H1 (cell line): ENCODE data around the gene GADL1. TPM values are rescaled to one million over a fixed set of nuclear protein-coding genes. Genes with fewer than 3 reads are reported as not detected.

Experiments
- CTCF ChIA-PET: fragments of 300-600 bp; sonication (Branson Sonifier 250); formaldehyde crosslinking; loops from one replicate; lab custom pipeline; 2021; ENCODE audit not compliant: partially characterized antibody; lab: Charles Lee
- POLR2A ChIA-PET: fragments of 300-600 bp; sonication (Branson Sonifier 250); formaldehyde crosslinking; loops from one replicate; lab custom pipeline; 2021; ENCODE audit warnings: inconsistent platforms; ENCODE audit not compliant: partially characterized antibody; lab: Charles Lee
- DNase-seq, 2 experiments: peaks; one replicate each; pipeline versions ENCODE4 v3.0.0 to v3.0.0-alpha.2; 2010 to 2022; ENCODE audit warnings: low spot score in 2 of 2, low read depth in 1 of 2, mixed read lengths in 1 of 2
- FAIRE-seq: peaks from 2 replicates; lab custom pipeline; 2011; peaks lifted over from hg19 to GRCh38; lab: Jason Lieb, UNC
- H2AFZ ChIP-seq: 2 replicates; pipeline ENCODE4 v1.8.1; 2012; ENCODE audit warnings: low read length, inconsistent platforms
- H2AK5ac ChIP-seq: 2 replicates; pipeline ENCODE4 v1.6.1; 2013; ENCODE audit warnings: low read depth, low read length
- H2BK120ac ChIP-seq: replicated peaks from 2 replicates; pipeline ENCODE3; 2013; ENCODE audit warnings: low read depth, low read length, inconsistent platforms
- H2BK12ac ChIP-seq: 2 replicates; pipeline ENCODE4 v1.6.1; 2013; ENCODE audit warnings: low read depth, low read length
- H2BK15ac ChIP-seq: 2 replicates; pipeline ENCODE4 v1.6.1; 2013; ENCODE audit warnings: low read length
- H2BK20ac ChIP-seq: 2 replicates; pipeline ENCODE4 v1.6.1; 2013; ENCODE audit warnings: low read length
- H2BK5ac ChIP-seq: 2 replicates; pipeline ENCODE4 v1.6.1; 2013; ENCODE audit warnings: low read depth, low read length
- H3K14ac ChIP-seq: 2 replicates; pipeline ENCODE4 v1.6.1; 2013; ENCODE audit warnings: inconsistent platforms; ENCODE audit not compliant: insufficient read length
- H3K18ac ChIP-seq: 2 replicates; pipeline ENCODE4 v1.6.1; 2013; ENCODE audit warnings: low read length; ENCODE audit errors: extremely low read depth
- H3K23ac ChIP-seq: 2 replicates; pipeline ENCODE4 v1.6.1; 2013; ENCODE audit warnings: inconsistent platforms; ENCODE audit not compliant: insufficient read length
- H3K23me2 ChIP-seq: 2 replicates; pipeline ENCODE4 v1.6.1; 2013; ENCODE audit warnings: low read depth, low read length
- H3K27ac ChIP-seq: 2 replicates; pipeline ENCODE4 v1.6.1; 2011; ENCODE audit warnings: low read depth, low read length, inconsistent platforms
- H3K27me3 ChIP-seq, 4 experiments: replicated peaks in 1 of 4; 1 replicate in 1 of 4; 2 replicates in 3 of 4; pipeline versions ENCODE4 v1.6.1 to v1.8.1; 2011 to 2013; ENCODE audit warnings: low read length in 3 of 4, mild to moderate bottlenecking in 3 of 4, inconsistent platforms in 2 of 4, mixed read lengths in 2 of 4, moderate library complexity in 1 of 4; ENCODE audit not compliant: control insufficient read depth in 3 of 4, insufficient read depth in 3 of 4; ENCODE audit errors: extremely low read depth in 1 of 4
- H3K36me3 ChIP-seq, 4 experiments: 2 replicates each; pipeline versions ENCODE4 v1.6.1 to v1.8.1; 2011 to 2013; ENCODE audit warnings: mild to moderate bottlenecking in 4 of 4, low read length in 3 of 4, moderate library complexity in 2 of 4, control low read depth in 1 of 4, inconsistent platforms in 1 of 4; ENCODE audit not compliant: insufficient read depth in 4 of 4, control insufficient read depth in 2 of 4
- H3K4ac ChIP-seq: replicated peaks from 2 replicates; pipeline ENCODE3; 2013; ENCODE audit warnings: low read length, low read depth, mixed read lengths, inconsistent platforms; ENCODE audit not compliant: insufficient read length
- H3K4me1 ChIP-seq, 4 experiments: replicated peaks in 1 of 4; 1 replicate in 1 of 4; 2 replicates in 3 of 4; pipeline versions ENCODE4 v1.6.1 to v1.8.1; 2011 to 2013; ENCODE audit warnings: low read length in 3 of 4, inconsistent platforms in 2 of 4, mixed read lengths in 1 of 4; ENCODE audit not compliant: insufficient read depth in 4 of 4, control insufficient read depth in 3 of 4
- H3K4me2 ChIP-seq, 2 experiments: 2 replicates each; pipeline versions ENCODE4 v1.6.1 to v1.8.1; 2011 to 2013; ENCODE audit warnings: low read depth in 2 of 2, low read length in 2 of 2, control low read depth in 1 of 2, inconsistent platforms in 1 of 2, mild to moderate bottlenecking in 1 of 2; ENCODE audit not compliant: insufficient read depth in 1 of 2
- H3K4me3 ChIP-seq, 4 experiments: fragments of 200-600, 300-600 bp in 1 of 4; sonication (generic), shearing (Covaris generic), sonication (Bioruptor Twin) in 1 of 4; 2 replicates each; pipeline versions ENCODE4 v1.5.1 to v1.8.1; 2011 to 2016; ENCODE audit warnings: low read length in 4 of 4, low read depth in 3 of 4, control low read depth in 2 of 4, inconsistent platforms in 2 of 4, mild to moderate bottlenecking in 2 of 4, mixed read lengths in 1 of 4, moderate library complexity in 1 of 4; ENCODE audit not compliant: insufficient read depth in 2 of 4; ENCODE audit errors: extremely low read depth in 1 of 4
- H3K56ac ChIP-seq: replicated peaks from 2 replicates; pipeline ENCODE3; 2013; ENCODE audit warnings: low read depth, mild to moderate bottlenecking, mixed read lengths, low read length, inconsistent platforms; ENCODE audit not compliant: insufficient read length
- H3K79me1 ChIP-seq: 2 replicates; pipeline ENCODE4 v1.6.1; 2013; ENCODE audit warnings: low read depth, low read length, control low read depth
- H3K79me2 ChIP-seq, 2 experiments: 2 replicates each; pipeline versions ENCODE4 v1.6.1 to v1.8.1; 2012 to 2013; ENCODE audit warnings: low read length in 2 of 2, mild to moderate bottlenecking in 2 of 2, inconsistent platforms in 1 of 2; ENCODE audit not compliant: insufficient read depth in 2 of 2, control insufficient read depth in 1 of 2
- H3K9ac ChIP-seq, 4 experiments: replicated peaks in 1 of 4; 1 replicate in 1 of 4; 2 replicates in 3 of 4; pipeline versions ENCODE4 v1.6.1 to v1.8.1; 2011 to 2013; ENCODE audit warnings: low read depth in 3 of 4, low read length in 3 of 4, control low read depth in 2 of 4, mild to moderate bottlenecking in 2 of 4, moderate library complexity in 2 of 4, inconsistent platforms in 1 of 4; ENCODE audit errors: extremely low read depth in 1 of 4
- H3K9me3 ChIP-seq, 2 experiments: 2 replicates each; pipeline versions ENCODE4 v1.6.1 to v1.8.1; 2012 to 2013; ENCODE audit warnings: mild to moderate bottlenecking in 2 of 2, moderate library complexity in 2 of 2, control low read depth in 1 of 2, inconsistent platforms in 1 of 2, low read depth in 1 of 2, low read length in 1 of 2, mixed read lengths in 1 of 2; ENCODE audit not compliant: insufficient read depth in 2 of 2
- H4K20me1 ChIP-seq, 2 experiments: replicated peaks in 1 of 2; 2 replicates each; pipeline versions ENCODE3 to v1.8.1; 2011 to 2013; ENCODE audit warnings: inconsistent platforms in 2 of 2, low read length in 2 of 2, mild to moderate bottlenecking in 1 of 2; ENCODE audit not compliant: insufficient read depth in 2 of 2, control insufficient read depth in 1 of 2
- H4K5ac ChIP-seq: 2 replicates; pipeline ENCODE4 v1.6.1; 2013; ENCODE audit warnings: low read length, low read depth, mixed read lengths, inconsistent platforms; ENCODE audit not compliant: insufficient read length
- H4K8ac ChIP-seq: 2 replicates; pipeline ENCODE4 v1.8.0; 2013; ENCODE audit warnings: mild to moderate bottlenecking, moderate library complexity, low read length, inconsistent platforms; ENCODE audit not compliant: insufficient read depth; ENCODE audit errors: extremely low read depth
- H4K91ac ChIP-seq: replicated peaks from 2 replicates; pipeline ENCODE3; 2013; ENCODE audit warnings: low read length, mixed read lengths, inconsistent platforms; ENCODE audit not compliant: insufficient read length
- CHD2 ChIP-seq: IDR thresholded peaks from 2 replicates; pipeline ENCODE4 v1.6.1; 2012; ENCODE audit warnings: low read length, improper control_type of control experiment
- MAX ChIP-seq: IDR thresholded peaks from 2 replicates; pipeline ENCODE4 v1.6.1; 2012; ENCODE audit warnings: inconsistent platforms
- NANOG ChIP-seq: IDR thresholded peaks from 2 replicates; pipeline ENCODE4 v1.6.1; 2011; ENCODE audit warnings: low read length, low read depth, mild to moderate bottlenecking, inconsistent platforms; ENCODE audit not compliant: insufficient read depth, poor library complexity, severe bottlenecking
- TBP ChIP-seq: IDR thresholded peaks from 2 replicates; pipeline ENCODE4 v1.6.1; 2011; ENCODE audit warnings: low read depth, low read length, improper control_type of control experiment
- WGBS, 2 experiments: shearing (Covaris generic) in 1 of 2; methylation state at CpG; one replicate each; pipeline versions ENCODE4 v1.1.6 to v1.1.7; 2013 to 2015; ENCODE audit warnings: low lambda C conversion rate in 2 of 2, mixed read lengths in 2 of 2, inconsistent platforms in 1 of 2, low coverage in 1 of 2, missing lambda C conversion rate in 1 of 2; ENCODE audit not compliant: insufficient replicate concordance in 2 of 2, insufficient coverage in 1 of 2, insufficient read length in 1 of 2; ENCODE audit errors: extremely low coverage in 1 of 2, missing lambda C conversion rate in 1 of 2; 5-methylcytosine and 5-hydroxymethylcytosine counted together
- polyA plus RNA-seq, 7 experiments: library from polyadenylated mRNA; depleted of rRNA in 3 of 7; stranded (reverse) in 5 of 7; unstranded in 2 of 7; fragments of >200 nt in 5 of 7; fragments of 200-250 nt in 2 of 7; gene quantifications; 1 replicate in 5 of 7; 2 replicates in 1 of 7; 4 replicates in 1 of 7; pipeline versions ENCODE4 v1.2.1 to v1.2.3, GENCODE V29; 2011 to 2013; ENCODE audit warnings: missing spikeins in 2 of 7, mixed read lengths in 2 of 7
- total RNA-seq: library from RNA; stranded (reverse); fragmentation: NEBNext Ultra II Directional; extraction: Animal tissue kit (Norgen Biotek cat#: 25700); gene quantifications from 2 replicates; pipeline ENCODE4 v1.2.1, GENCODE V29; 2021

GADL1 gene
- total and polyA plus RNA-seq, 2 of the 8 experiments (the other 6 are each of a cell fraction or from before 2014, with no cell fraction given): 0.03 to 0.30 TPM

GRCh38 chr3:30738605-30739004 lies 155.9 kb downstream of the GADL1 start:
- peaks cover 0 to 11% (median 4%) of the 10 kb centered on the region in 4 experiments; a peak in 4 of 7 replicates for H3K4me1 ChIP-seq
- no peak overlapping the region for H3K9ac ChIP-seq
- H3K36me3 ChIP-seq: no peaks in the 10 kb centered on the region
- no peak overlapping the region for H3K4me3 ChIP-seq
- no peak overlapping the region for H3K56ac ChIP-seq
- no peak overlapping the region for H2BK20ac ChIP-seq
- no peak overlapping the region for H4K5ac ChIP-seq
- no peak overlapping the region for H2AK5ac ChIP-seq
- no peak overlapping the region for H2BK15ac ChIP-seq
- H3K4me2 ChIP-seq: no peak overlapping the region
- TF ChIP-seq CHD2 (no peak), TBP (no peak), NANOG (no peak), MAX (no peak)
- TF ChIP-seq, all 59 proteins: peak for 0
- no peak overlapping the region for H2BK5ac ChIP-seq
- no peak overlapping the region for H4K91ac ChIP-seq
- ChIA-PET CTCF (interaction anchor here (1.2 to 2.4 kb wide), 3 partner anchors 9 to 696 kb away, joined by 3 to 9 read pairs (median 7); no protein-coding TSS in a partner anchor), POLR2A (no interaction called here)
- no peaks in the 10 kb centered on the region for H3K79me1 ChIP-seq
- H3K79me2 ChIP-seq: no peaks in the 10 kb centered on the region
- no peak overlapping the region for H2AFZ ChIP-seq
- no peak overlapping the region for H3K14ac ChIP-seq
- H2BK120ac ChIP-seq: no peak overlapping the region
- no peaks in the 10 kb centered on the region for H3K27me3 ChIP-seq
- no peaks in the 10 kb centered on the region for H3K9me3 ChIP-seq
- H3K4ac ChIP-seq: no peak overlapping the region
- 100% methylated on average over 3 of the region's 3 CpGs; no CpG with 5 or more reads in 1 of the 2 experiments for WGBS, 2 experiments
- H3K23ac ChIP-seq: no peak overlapping the region
- H4K20me1 ChIP-seq: no peaks in the 10 kb centered on the region
- no peak overlapping the region for H3K18ac ChIP-seq
- no peak overlapping the region for H4K8ac ChIP-seq
- DNase-seq (no peak), FAIRE-seq (no peak)
- no peak overlapping the region for H2BK12ac ChIP-seq
- no peak overlapping the region for H3K27ac ChIP-seq
- no peaks in the 10 kb centered on the region for H3K23me2 ChIP-seq
